Tibial nerve (tissue), 4 donors: ENCODE measurements around the gene WFDC5.

Source experiments
- EP300 ChIP-seq, 2 donors: sonication (generic); formaldehyde crosslinking; IDR thresholded peaks; one replicate each; pipeline ENCODE4 v1.6.1; 2017; ENCODE audit warnings: antibody characterized with exemption in 2 of 2, mild to moderate bottlenecking in 1 of 2
- POLR2A ChIP-seq, 2 donors: fragments of 450-650 bp; IDR thresholded peaks; one replicate each; pipeline ENCODE4 v1.6.1; 2017; ENCODE audit warnings: antibody characterized with exemption in 2 of 2, mild to moderate bottlenecking in 2 of 2, moderate library complexity in 2 of 2
- TF ChIP-seq, protein P1 (sequence below), 5 experiments: fragments of 200-600 bp in 3 of 5; fragments of 450-650 bp in 2 of 5; sonication (generic) in 3 of 5; IDR thresholded peaks; one replicate each; pipeline ENCODE4 v1.5.1; 2016 to 2019; ENCODE audit warnings: antibody characterized with exemption in 5 of 5, mild to moderate bottlenecking in 3 of 5, moderate library complexity in 2 of 5

DNA sequence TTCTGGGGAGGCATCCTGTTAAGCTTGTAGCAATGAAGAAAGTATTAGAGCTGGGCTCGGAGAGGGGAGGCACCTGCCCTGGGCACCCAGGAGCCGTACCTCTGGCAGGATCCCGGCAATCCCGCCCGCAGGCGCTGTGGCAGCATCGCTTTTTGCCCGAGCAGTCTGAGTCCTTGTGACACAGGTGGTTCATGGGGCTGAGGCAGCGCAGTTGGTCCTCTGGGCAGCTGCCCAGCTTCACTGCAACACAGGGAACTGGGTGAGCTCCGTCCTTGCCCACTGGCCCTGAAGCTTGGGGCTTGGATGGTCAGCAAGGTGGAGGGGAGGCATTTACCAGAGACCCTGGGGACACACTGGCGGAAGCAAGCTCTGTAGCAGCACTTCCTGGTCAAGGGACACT lies 4.7 kb downstream of the WFDC5 start:
- TF ChIP-seq, protein P1, sequence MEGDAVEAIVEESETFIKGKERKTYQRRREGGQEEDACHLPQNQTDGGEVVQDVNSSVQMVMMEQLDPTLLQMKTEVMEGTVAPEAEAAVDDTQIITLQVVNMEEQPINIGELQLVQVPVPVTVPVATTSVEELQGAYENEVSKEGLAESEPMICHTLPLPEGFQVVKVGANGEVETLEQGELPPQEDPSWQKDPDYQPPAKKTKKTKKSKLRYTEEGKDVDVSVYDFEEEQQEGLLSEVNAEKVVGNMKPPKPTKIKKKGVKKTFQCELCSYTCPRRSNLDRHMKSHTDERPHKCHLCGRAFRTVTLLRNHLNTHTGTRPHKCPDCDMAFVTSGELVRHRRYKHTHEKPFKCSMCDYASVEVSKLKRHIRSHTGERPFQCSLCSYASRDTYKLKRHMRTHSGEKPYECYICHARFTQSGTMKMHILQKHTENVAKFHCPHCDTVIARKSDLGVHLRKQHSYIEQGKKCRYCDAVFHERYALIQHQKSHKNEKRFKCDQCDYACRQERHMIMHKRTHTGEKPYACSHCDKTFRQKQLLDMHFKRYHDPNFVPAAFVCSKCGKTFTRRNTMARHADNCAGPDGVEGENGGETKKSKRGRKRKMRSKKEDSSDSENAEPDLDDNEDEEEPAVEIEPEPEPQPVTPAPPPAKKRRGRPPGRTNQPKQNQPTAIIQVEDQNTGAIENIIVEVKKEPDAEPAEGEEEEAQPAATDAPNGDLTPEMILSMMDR (IDR thresholded peaks at IDR 0.05) = no peak
- TF ChIP-seq EP300 (IDR thresholded peaks at IDR 0.05) (no peak), POLR2A (IDR thresholded peaks at IDR 0.05) (no peak)
